NCI-H69 (cell line): ENCODE measurements around the gene NSMCE3.

Experiments used
- DNase-seq: peaks from one replicate; lab custom pipeline; 2025; lab: John Stamatoyannopoulos, UW

The NSMCE3 gene

DNA sequence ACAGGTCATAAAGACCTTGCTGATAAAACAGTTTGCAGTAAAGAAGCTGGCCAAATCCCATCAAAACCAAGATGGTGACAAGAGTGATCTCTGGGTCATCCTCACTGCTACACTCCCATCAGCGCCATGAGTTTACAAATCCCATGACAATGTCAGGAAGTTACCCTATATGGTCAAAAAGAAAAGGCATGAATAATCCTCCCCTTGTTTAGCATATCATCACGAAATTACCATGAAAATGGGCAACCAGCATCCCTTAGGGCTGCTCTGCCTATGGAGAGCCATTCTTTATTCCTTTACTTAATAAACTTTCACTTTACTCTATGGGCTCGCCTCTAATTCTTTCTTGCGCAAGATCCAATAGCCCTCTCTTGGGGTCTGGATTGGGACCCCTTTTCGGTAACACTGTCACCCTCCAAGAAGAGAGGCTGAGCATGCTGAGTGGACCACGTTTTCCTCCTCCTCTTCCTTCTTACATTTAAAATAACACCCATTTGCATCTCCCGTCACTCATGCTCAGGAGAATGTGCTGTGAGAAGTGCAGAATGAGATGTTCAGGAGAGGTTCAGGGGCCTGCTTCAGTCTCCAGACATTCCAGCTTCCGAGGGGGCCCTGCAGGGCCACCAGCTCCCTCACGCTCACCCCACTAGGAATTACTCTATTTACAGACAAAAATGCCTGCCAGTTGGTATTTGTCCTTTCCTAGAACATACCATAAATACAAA lies 47.3 kb downstream of the NSMCE3 start:
- no peak for DNase-seq

GRCh38 chr15:29220852-29221251 lies 48.8 kb downstream of the NSMCE3 start:
- DNase-seq, result peak; percentile 6

GRCh38 chr15:29216955-29217354 lies 52.7 kb downstream of the NSMCE3 start:
- no peak for DNase-seq
